ENCODE measurements around the gene HOXB1. TPM values are rescaled to one million over a fixed set of nuclear protein-coding genes. Genes with fewer than 3 reads are reported as not detected.

Gene HOXB1
- total and polyA plus RNA-seq, 4 donors, result not detected

- H3K4me3 ChIP-seq (ENCODE audit: low read depth in 1 of 3, low read length in 3 of 3), result peak overlapping the region in 1 of 3 donors; percentile 5
- peaks cover 0 to 2% (median 0%) of the 10 kb centered on the region in 4 donors for H3K4me1 ChIP-seq (ENCODE audit: control insufficient read depth in 4 of 4, insufficient read depth in 4 of 4, low read length in 3 of 4)
- peak overlapping the region in 1 of 2 donors; percentile 36 for H3K9ac ChIP-seq (ENCODE audit: low read depth in 1 of 2, low read length in 2 of 2)
- no peak for TF ChIP-seq HNF4G (IDR thresholded peaks at IDR 0.05)
- no peak for TF ChIP-seq FOXA2 (IDR thresholded peaks at IDR 0.05)
- TF ChIP-seq RAD21 (IDR thresholded peaks at IDR 0.05), result no peak
- TF ChIP-seq MAX (IDR thresholded peaks at IDR 0.05), result no peak
- TF ChIP-seq NR2F2 (IDR thresholded peaks at IDR 0.05), result no peak
- no peak for TF ChIP-seq ZBTB33 (IDR thresholded peaks at IDR 0.05)
- TF ChIP-seq YY1 (IDR thresholded peaks at IDR 0.05), result no peak
- TF ChIP-seq CTCF (IDR thresholded peaks at IDR 0.05; ENCODE audit: low read depth, low read length, missing input control), result no peak
- no peak for TF ChIP-seq REST (IDR thresholded peaks at IDR 0.05)
- no peak for TF ChIP-seq SP1 (IDR thresholded peaks at IDR 0.05)
- no peak for TF ChIP-seq TAF1 (conservative IDR thresholded peaks at IDR 0.05)
- no peak for TF ChIP-seq EGR1 (IDR thresholded peaks at IDR 0.05; ENCODE audit: low read depth in 2 of 2)
- no peak for TF ChIP-seq JUND (IDR thresholded peaks at IDR 0.05)
- TF ChIP-seq FOXA1 (IDR thresholded peaks at IDR 0.05), result no peak
- no peak for TF ChIP-seq RXRA (IDR thresholded peaks at IDR 0.05)
- TF ChIP-seq HNF4A (conservative IDR thresholded peaks at IDR 0.05), result no peak
- TF ChIP-seq GABPA (IDR thresholded peaks at IDR 0.05 in 1 of 2, conservative IDR thresholded peaks at IDR 0.05 in 1 of 2), result no peak
- no peak for DNase-seq (ENCODE audit: low spot score)
- H3K27ac ChIP-seq (ENCODE audit: low read depth in 1 of 2, low read length in 2 of 2), result peak overlapping the region in 1 of 2 donors; percentile 51
- no peaks in the 10 kb centered on the region for H3K9me3 ChIP-seq (ENCODE audit: control insufficient read depth in 4 of 4, low read length in 3 of 4)
- 16% methylated on average over 33 of the region's 33 CpGs for WGBS
- H3K36me3 ChIP-seq (ENCODE audit: control insufficient read depth in 4 of 4, insufficient read depth in 3 of 4, low read depth in 1 of 4, low read length in 3 of 4), result no peaks in the 10 kb centered on the region
- H3K27me3 ChIP-seq (ENCODE audit: control insufficient read depth in 4 of 4, insufficient read depth in 4 of 4, low read length in 3 of 4), result peaks cover 0 to 38% (median 9%) of the 10 kb centered on the region in 4 donors
Observed at GRCh38 chr17:48568499-48569239, 37.9 kb upstream of the HOXB1 start.
